ENCODE data around the gene FHOD3. TPM values are rescaled to one million over a fixed set of nuclear protein-coding genes. Genes with fewer than 3 reads are reported as not detected.
A peak's percentile ranks its signal among the peaks of the same experiment; 100 is the strongest.

Gene FHOD3
- total and polyA plus RNA-seq, 3 experiments from 2014 or later, result not detected

DNA sequence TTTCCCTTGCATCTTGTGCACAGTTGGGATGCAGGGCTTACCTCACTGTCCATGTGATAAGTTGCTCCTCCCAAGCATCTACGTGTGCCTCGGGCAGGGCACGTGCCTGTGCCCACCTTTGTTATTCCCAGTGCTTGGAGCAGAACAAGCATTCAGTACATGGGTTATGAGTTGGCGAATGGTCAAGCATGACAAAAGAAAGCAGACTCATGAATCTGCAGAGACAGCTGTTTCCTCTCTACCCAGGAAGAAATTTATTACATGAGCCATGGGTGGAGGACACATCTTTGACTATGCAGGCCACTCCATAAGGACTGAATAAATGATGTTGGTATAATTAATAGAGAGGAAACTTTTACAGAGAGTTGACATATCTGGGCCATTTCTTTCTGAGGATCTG, 403.4 kb downstream of the FHOD3 start:
- Mint-ChIP-seq H3K27me3 (peaks cover 10 to 26% of the 10 kb centered on the region in 2 donors), H3K27ac (peak overlapping the region in 1 of 8 donors; percentile 62), H3K36me3 (no peaks in the 10 kb centered on the region), H3K4me1 (no peaks in the 10 kb centered on the region), H3K9me3 (no peaks in the 10 kb centered on the region), H3K4me3 (no peak overlapping the region)
- POLR2A ChIA-PET, result no interaction called here
- Histone ChIP-seq H3K4me3 (ENCODE audit: low read length) (no peak overlapping the region), H3K36me3 (ENCODE audit: insufficient read depth, low read length) (no peaks in the 10 kb centered on the region), H3K9me3 (ENCODE audit: low read length) (no peaks in the 10 kb centered on the region), H3K27ac (ENCODE audit: low read depth, low read length) (no peak overlapping the region), H3K4me1 (ENCODE audit: insufficient read depth, low read length) (no peaks in the 10 kb centered on the region), H3K27me3 (ENCODE audit: insufficient read depth, low read length, poor library complexity, severe bottlenecking) (no peaks in the 10 kb centered on the region)
- CTCF ChIA-PET, result no interaction called here
- no peak for DNase-seq

DNA sequence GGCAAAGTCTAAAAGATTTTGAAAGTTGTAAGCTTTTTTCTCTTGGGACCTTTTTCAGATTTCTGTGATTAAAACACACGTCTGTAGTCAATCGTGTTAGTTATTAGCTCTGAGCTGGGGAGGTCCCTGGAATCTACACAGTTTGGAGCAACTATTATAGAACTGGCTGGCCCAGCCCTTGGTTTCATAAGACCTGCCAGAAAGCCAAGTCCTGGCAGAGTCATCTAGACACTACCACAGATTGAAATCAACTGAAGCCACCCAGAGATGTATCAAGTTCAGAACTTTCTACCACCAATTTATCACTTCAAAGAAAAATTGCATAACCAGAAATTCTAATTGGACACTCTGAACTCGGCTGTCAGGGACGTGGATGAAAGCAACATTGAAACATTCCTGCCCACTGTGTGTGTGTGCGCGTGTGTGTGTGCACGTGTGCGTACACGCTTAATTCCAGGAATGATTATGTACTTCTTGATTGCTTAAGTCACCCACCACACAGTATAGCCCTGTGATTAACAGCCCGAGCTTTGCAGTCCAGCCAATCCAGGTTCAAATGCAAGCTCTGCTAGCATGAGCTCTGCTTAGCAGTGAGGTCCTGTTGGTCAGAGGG, 405.0 kb downstream of the FHOD3 start:
- Mint-ChIP-seq H3K4me3 (no peak overlapping the region), H3K27me3 (peaks cover 12 to 36% of the 10 kb centered on the region in 2 donors), H3K4me1 (no peaks in the 10 kb centered on the region), H3K36me3 (no peaks in the 10 kb centered on the region), H3K27ac (no peak overlapping the region), H3K9me3 (no peaks in the 10 kb centered on the region)
- no peak overlapping the region for H3K27ac ChIP-seq (ENCODE audit: low read depth, low read length)
- no peaks in the 10 kb centered on the region for H3K4me1 ChIP-seq (ENCODE audit: insufficient read depth, low read length)
- no peak overlapping the region for H3K4me3 ChIP-seq (ENCODE audit: low read length)
- CTCF ChIA-PET, result no interaction called here
- DNase-seq, result no peak
- no peaks in the 10 kb centered on the region for H3K9me3 ChIP-seq (ENCODE audit: low read length)
- H3K27me3 ChIP-seq (ENCODE audit: insufficient read depth, low read length, poor library complexity, severe bottlenecking), result no peaks in the 10 kb centered on the region
- POLR2A ChIA-PET, result no interaction called here
- no peaks in the 10 kb centered on the region for H3K36me3 ChIP-seq (ENCODE audit: insufficient read depth, low read length)

DNA sequence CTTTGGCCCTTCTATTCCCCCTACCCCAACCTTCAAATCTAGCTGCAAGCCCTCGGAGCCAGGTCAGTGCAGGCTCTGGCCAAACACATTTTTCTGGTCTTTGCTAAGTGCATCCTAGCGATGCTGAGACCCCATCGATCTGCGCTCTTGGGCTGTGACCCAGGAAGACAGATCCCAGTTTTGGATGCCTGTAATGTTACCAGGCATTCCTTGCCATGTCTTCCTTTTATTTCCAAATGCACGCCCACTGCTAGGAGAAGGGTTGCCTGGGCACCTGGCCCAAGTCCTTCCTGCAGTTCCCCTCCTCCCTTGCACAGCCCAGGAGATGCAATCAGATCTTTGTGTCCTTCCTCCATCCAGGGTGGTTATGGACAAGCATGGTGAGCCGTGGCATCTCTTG, 406.6 kb downstream of the FHOD3 start:
- H3K4me1 Mint-ChIP-seq, result no peaks in the 10 kb centered on the region

GRCh38 chr18:36706134-36706881, 408.8 kb downstream of the FHOD3 start:
- DNase-seq, result no peak
- Mint-ChIP-seq H3K9me3 (no peaks in the 10 kb centered on the region), H3K36me3 (no peaks in the 10 kb centered on the region), H3K27ac (no peak overlapping the region), H3K27me3 (peaks cover 12 to 42% of the 10 kb centered on the region in 2 donors), H3K4me1 (no peaks in the 10 kb centered on the region), H3K4me3 (no peak overlapping the region)
- Histone ChIP-seq H3K9me3 (ENCODE audit: low read length) (no peaks in the 10 kb centered on the region), H3K4me1 (ENCODE audit: insufficient read depth, low read length) (no peaks in the 10 kb centered on the region), H3K27me3 (ENCODE audit: insufficient read depth, low read length, poor library complexity, severe bottlenecking) (no peaks in the 10 kb centered on the region), H3K27ac (ENCODE audit: low read depth, low read length) (no peak overlapping the region), H3K4me3 (ENCODE audit: low read length) (no peak overlapping the region), H3K36me3 (ENCODE audit: insufficient read depth, low read length) (no peaks in the 10 kb centered on the region)
- POLR2A ChIA-PET, result no interaction called here
- CTCF ChIA-PET, result no interaction called here

More for the DNA sequence above, 406.6 kb downstream of the FHOD3 start:
- Histone ChIP-seq H3K4me1 (ENCODE audit: insufficient read depth, low read length) (no peaks in the 10 kb centered on the region), H3K27me3 (ENCODE audit: insufficient read depth, low read length, poor library complexity, severe bottlenecking) (no peaks in the 10 kb centered on the region), H3K36me3 (ENCODE audit: insufficient read depth, low read length) (no peaks in the 10 kb centered on the region), H3K9me3 (ENCODE audit: low read length) (no peaks in the 10 kb centered on the region), H3K4me3 (ENCODE audit: low read length) (no peak overlapping the region), H3K27ac (ENCODE audit: low read depth, low read length) (no peak overlapping the region)
- Mint-ChIP-seq H3K27ac (no peak overlapping the region), H3K9me3 (no peaks in the 10 kb centered on the region), H3K4me3 (no peak overlapping the region), H3K36me3 (no peaks in the 10 kb centered on the region), H3K27me3 (peaks cover 16 to 47% of the 10 kb centered on the region in 2 donors)
- CTCF ChIA-PET, result no interaction called here
- no peak for DNase-seq
- POLR2A ChIA-PET, result no interaction called here

DNA sequence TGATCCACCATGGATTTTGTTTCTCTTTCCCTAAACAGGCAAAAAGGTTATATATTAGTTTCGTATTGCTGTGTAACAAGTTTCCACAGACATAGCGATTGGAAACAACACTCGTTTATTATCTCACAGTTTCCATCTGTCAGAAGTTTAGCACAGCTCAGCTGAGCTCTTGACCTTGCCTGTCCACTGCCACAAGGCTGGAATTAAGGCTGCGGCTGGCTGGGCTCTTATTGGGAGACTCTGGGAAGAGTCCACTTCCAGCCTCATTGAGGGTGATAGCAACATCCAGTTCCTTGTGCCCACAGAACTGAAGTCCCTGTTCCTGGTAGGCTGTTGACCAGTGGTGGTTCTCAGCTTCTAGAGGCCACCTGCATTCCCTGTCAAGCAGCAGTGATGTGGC, 410.9 kb downstream of the FHOD3 start:
- Histone ChIP-seq H3K4me3 (ENCODE audit: low read length) (no peak overlapping the region), H3K9me3 (ENCODE audit: low read length) (no peaks in the 10 kb centered on the region), H3K27ac (ENCODE audit: low read depth, low read length) (no peak overlapping the region), H3K36me3 (ENCODE audit: insufficient read depth, low read length) (no peaks in the 10 kb centered on the region), H3K4me1 (ENCODE audit: insufficient read depth, low read length) (no peaks in the 10 kb centered on the region), H3K27me3 (ENCODE audit: insufficient read depth, low read length, poor library complexity, severe bottlenecking) (no peaks in the 10 kb centered on the region)
- ChIA-PET POLR2A (no interaction called here), CTCF (no interaction called here)
- H3K36me3 Mint-ChIP-seq, result no peaks in the 10 kb centered on the region
- no peak for DNase-seq
- no peaks in the 10 kb centered on the region for H3K9me3 Mint-ChIP-seq
- peaks cover 9 to 36% of the 10 kb centered on the region in 2 donors for H3K27me3 Mint-ChIP-seq
- no peak overlapping the region for H3K27ac Mint-ChIP-seq
- H3K4me1 Mint-ChIP-seq, result no peaks in the 10 kb centered on the region
- H3K4me3 Mint-ChIP-seq, result no peak overlapping the region

DNA sequence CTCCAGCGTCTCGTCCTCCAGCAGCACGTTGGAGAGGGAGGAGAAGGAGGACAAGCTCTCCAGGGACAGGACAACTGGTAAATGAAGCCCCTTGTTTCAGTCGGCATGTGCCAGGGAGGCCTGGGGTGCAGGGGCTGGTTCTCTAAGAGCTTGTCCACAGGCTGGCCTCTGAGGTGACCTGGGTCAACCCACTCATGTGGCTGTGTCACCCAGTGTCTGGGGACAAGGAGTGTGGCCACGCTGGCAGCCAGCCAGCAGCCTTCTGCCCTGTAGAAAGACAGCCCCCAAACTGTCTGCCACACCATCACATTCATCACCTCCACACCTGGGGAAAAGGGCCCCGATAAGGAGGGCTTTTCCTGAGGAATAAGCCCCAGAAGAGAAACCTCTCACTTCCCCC, 411.8 kb downstream of the FHOD3 start:
- Histone ChIP-seq H3K4me3 (ENCODE audit: low read length) (no peak overlapping the region), H3K27me3 (ENCODE audit: insufficient read depth, low read length, poor library complexity, severe bottlenecking) (no peaks in the 10 kb centered on the region), H3K4me1 (ENCODE audit: insufficient read depth, low read length) (no peaks in the 10 kb centered on the region), H3K27ac (ENCODE audit: low read depth, low read length) (no peak overlapping the region), H3K36me3 (ENCODE audit: insufficient read depth, low read length) (no peaks in the 10 kb centered on the region), H3K9me3 (ENCODE audit: low read length) (no peaks in the 10 kb centered on the region)
- H3K4me3 Mint-ChIP-seq, result no peak overlapping the region
- POLR2A ChIA-PET, result no interaction called here
- H3K27ac Mint-ChIP-seq, result no peak overlapping the region
- no peak for DNase-seq
- no peaks in the 10 kb centered on the region for H3K9me3 Mint-ChIP-seq
- peaks cover 8 to 34% of the 10 kb centered on the region in 2 donors for H3K27me3 Mint-ChIP-seq
- CTCF ChIA-PET, result no interaction called here
- no peaks in the 10 kb centered on the region for H3K36me3 Mint-ChIP-seq
- H3K4me1 Mint-ChIP-seq, result no peaks in the 10 kb centered on the region

GRCh38 chr18:36711014-36711725, 413.7 kb downstream of the FHOD3 start:
- Histone ChIP-seq H3K36me3 (ENCODE audit: insufficient read depth, low read length) (no peaks in the 10 kb centered on the region), H3K27me3 (ENCODE audit: insufficient read depth, low read length, poor library complexity, severe bottlenecking) (no peaks in the 10 kb centered on the region), H3K4me3 (ENCODE audit: low read length) (no peak overlapping the region), H3K27ac (ENCODE audit: low read depth, low read length) (no peak overlapping the region), H3K9me3 (ENCODE audit: low read length) (no peaks in the 10 kb centered on the region), H3K4me1 (ENCODE audit: insufficient read depth, low read length) (no peaks in the 10 kb centered on the region)
- Mint-ChIP-seq H3K9me3 (no peaks in the 10 kb centered on the region), H3K36me3 (no peaks in the 10 kb centered on the region), H3K27me3 (peaks cover 6 to 19% of the 10 kb centered on the region in 2 donors), H3K27ac (no peak overlapping the region), H3K4me1 (no peaks in the 10 kb centered on the region), H3K4me3 (no peak overlapping the region)
- POLR2A ChIA-PET, result no interaction called here
- CTCF ChIA-PET, result interaction anchor here (1.2 kb wide), 1 partner anchor 18 kb away, joined by 3 read pairs; no protein-coding TSS in a partner anchor
- no peak for DNase-seq

GRCh38 chr18:36711813-36712444, 414.4 kb downstream of the FHOD3 start:
- CTCF ChIA-PET, result interaction anchor here (1.2 kb wide), 1 partner anchor 17 kb away, joined by 3 read pairs; no protein-coding TSS in a partner anchor
- no peak overlapping the region for H3K4me3 ChIP-seq (ENCODE audit: low read length)
- H3K36me3 Mint-ChIP-seq, result no peaks in the 10 kb centered on the region

More at GRCh38 chr18:36711813-36712444, 414.4 kb downstream of the FHOD3 start:
- Mint-ChIP-seq H3K9me3 (no peaks in the 10 kb centered on the region), H3K4me1 (no peaks in the 10 kb centered on the region), H3K4me3 (no peak overlapping the region), H3K27me3 (peaks cover 6 to 15% of the 10 kb centered on the region in 2 donors), H3K27ac (no peak overlapping the region)
- Histone ChIP-seq H3K36me3 (ENCODE audit: insufficient read depth, low read length) (no peaks in the 10 kb centered on the region), H3K27me3 (ENCODE audit: insufficient read depth, low read length, poor library complexity, severe bottlenecking) (no peaks in the 10 kb centered on the region), H3K4me1 (ENCODE audit: insufficient read depth, low read length) (no peaks in the 10 kb centered on the region), H3K9me3 (ENCODE audit: low read length) (no peaks in the 10 kb centered on the region), H3K27ac (ENCODE audit: low read depth, low read length) (no peak overlapping the region)
- POLR2A ChIA-PET, result no interaction called here
- no peak for DNase-seq
